ENCODE measurements around the gene EPB41L4A.
"Not testable (repeated sequence)": the region's sequence is repeated elsewhere in the genome, so short reads cannot be mapped to it uniquely, and the experiment has no call there.

Gene EPB41L4A

DNA sequence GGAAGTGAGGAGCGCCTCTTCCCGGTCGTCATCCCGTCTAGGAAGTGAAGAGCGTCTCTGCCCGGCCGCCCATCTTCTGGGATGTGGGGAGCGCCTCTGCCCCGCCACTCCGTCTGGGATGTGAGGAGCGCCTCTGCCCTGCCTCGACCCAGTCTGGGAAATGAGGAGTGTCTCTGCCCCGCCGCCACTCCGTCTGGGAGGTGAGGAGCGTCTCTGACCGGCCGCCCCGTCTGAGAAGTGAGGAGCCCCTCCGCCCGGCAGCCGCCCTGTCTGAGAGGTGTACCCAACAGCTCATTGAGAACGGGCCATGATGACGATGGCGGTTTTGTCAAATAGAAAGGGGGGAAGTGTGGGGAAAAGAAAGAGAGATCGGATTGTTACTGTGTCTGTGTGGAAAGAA is 58.3 kb downstream of the EPB41L4A start:
- H3K4me3 ChIP-seq (ENCODE audit: low read depth, low read length); DNase-seq (ENCODE audit: low read depth): not testable (repeated sequence)

DNA sequence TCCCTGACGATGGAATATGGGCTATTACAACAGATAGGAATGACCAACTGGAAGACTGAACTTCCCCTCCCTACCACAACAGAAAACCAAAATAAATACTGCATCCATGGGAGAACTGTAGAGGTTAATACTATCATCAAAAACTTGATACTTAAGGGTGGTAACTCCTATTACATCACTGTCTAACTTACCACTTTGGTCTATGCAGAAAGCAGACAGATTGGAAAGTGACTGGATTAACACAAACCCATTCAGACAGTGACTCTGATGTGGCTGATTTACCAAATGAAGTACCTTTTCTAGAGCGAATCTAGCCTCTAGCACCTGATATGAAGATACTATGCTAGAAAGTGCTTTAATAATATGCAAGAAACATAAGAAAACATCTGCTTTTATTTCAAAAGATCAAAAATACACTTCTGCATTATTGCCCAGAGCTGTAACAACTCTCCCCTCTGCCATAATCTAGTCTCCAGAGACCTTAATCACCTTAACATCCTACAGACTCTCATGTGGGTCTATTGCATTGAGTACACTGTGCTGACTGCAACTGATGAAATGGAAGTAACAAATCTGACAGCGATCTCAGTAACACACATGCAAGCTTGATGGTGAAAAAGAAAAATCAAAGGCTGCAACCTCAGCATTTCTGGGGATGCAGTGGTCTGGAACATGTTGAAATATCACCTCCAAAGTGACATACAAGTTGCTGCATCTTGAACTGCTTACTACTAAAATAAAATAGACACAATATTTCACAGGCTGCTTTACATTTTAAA is 62.7 kb downstream of the EPB41L4A start:
- no peak overlapping the region for H3K4me3 ChIP-seq (ENCODE audit: low read depth, low read length)

DNA sequence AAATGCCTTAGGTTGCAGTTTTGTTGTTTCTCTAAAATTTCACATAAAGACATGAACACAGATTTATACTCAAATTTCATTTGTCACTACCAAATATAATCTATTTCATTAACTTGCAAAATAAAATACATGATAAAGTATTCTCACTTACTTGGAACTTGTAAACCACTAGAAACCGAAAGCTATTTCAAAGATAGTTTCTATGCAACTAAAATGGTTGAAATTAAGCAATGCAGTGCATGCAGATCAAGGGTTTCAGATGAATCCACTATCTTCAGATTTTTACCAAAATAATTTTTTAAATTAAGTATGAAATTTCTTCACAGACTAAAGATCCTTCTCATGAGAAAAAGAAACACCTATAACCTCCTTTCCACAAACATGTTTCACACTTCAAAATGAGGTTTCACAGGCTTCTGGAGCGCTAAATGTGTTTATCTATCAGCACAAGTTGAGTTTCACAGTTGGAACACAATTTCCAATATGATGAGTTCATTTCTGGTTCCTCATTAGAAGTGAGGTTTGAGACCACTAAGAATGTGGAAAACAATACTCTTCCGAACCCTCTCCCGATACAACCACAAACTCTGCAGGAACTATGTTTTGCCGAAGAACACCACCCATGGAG is 63.9 kb downstream of the EPB41L4A start:
- no peak for DNase-seq (ENCODE audit: low read depth)
- H3K4me3 ChIP-seq (ENCODE audit: low read depth, low read length) = no peak overlapping the region

More for the DNA sequence above, 62.7 kb downstream of the EPB41L4A start:
- DNase-seq (ENCODE audit: low read depth) = no peak

DNA sequence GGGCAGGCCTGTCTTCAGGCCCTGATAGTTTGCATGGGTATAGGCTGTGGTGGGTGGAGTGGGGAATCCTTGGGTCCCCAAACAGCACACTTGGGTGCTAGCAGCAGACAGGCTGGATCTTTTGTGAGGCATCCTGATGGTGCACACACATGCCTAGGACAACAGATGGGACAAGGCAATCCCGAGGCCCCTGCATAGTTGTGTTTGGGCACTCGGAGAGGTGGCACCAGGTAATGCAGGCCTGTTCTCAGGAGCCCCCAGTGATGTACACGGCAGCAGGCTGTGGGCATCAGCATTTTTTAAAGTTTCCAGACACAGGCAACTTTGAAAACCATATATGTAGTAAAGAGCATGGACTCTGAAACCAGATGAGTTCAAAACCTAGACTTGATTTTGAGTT is 65.4 kb downstream of the EPB41L4A start:
- no peak for DNase-seq (ENCODE audit: low read depth)
- H3K4me3 ChIP-seq (ENCODE audit: low read depth, low read length) = no peak overlapping the region

DNA sequence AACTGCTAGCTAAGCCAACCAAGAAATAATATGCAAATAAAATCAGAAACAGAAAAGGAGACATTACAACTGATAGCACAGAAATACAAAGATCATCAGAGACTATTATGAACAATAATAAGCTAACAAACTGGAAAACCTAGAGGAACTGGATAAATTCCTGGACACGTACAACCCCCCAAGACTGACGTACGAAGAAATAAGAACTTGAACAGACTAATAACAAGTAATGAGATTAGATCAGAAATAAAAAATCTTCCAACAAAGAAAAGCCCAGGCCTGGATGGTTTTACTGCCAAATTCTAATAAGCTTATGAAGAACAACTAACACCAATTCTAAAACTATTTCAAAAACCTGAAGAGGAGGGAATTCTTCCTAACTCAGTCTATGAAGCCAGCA is 67.9 kb downstream of the EPB41L4A start:
- no peak for DNase-seq (ENCODE audit: low read depth)

DNA sequence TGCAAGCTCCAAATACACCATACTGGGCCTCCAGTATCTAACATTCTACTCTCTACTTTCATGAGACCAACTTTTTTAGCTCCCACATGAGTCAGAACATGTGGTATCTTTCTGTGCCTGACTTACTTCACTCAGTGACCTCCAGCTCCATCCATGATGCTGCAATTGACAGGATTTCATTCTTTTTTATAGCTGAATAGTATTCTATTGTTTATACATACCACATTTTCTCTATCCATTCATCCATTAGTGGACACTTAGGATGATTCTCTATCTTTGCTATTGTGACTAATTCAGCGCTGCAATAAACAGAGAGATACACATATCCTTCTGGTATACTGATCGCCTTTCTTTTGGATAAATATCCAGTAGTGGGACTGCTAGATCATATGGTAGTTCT is 68.5 kb downstream of the EPB41L4A start:
- H3K4me3 ChIP-seq (ENCODE audit: low read depth, low read length) = no peak overlapping the region
- DNase-seq (ENCODE audit: low read depth) = no peak

More for the DNA sequence above, 67.9 kb downstream of the EPB41L4A start:
- H3K4me3 ChIP-seq (ENCODE audit: low read depth, low read length) = no peak overlapping the region

DNA sequence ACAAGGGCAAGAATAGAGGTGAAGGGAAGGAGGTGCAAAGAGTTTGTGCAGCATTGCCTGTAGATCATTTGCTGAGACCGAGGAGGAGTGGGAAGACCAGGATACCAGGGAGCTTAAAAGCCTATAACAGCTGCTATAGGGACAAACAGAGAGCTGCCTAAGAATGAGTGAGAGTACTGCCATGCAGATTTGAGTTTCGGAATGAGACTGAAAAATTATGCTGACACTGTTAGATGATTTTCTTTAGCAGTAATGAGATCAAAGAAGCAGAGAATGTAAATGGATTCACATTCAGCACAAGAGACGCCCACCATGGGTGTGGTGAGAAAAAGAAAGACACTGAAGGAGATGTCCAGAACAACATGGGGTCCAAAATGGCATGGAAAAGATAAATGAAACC is 69.7 kb downstream of the EPB41L4A start:
- no peak overlapping the region for H3K4me3 ChIP-seq (ENCODE audit: low read depth, low read length)
- no peak for DNase-seq (ENCODE audit: low read depth)

DNA sequence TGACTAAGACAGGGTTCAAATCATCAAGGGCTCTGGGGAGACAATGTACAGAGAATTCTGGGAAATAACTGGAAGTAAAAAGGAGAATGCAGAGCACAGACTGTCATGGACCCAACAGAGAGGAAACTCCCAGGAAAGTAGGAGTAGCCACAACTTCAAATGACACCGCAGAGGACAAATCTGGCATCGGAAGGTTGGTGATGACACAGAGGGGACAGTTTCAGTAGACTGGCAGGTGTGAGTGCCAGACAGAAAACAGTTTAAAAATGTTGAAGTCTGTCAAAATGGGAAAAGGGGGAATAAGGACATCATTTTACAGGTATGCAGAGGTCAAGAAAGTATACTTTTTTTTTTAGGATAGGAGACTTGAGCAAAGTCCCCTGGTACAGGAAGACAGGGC is 70.2 kb downstream of the EPB41L4A start:
- no peak for DNase-seq (ENCODE audit: low read depth)
- no peak overlapping the region for H3K4me3 ChIP-seq (ENCODE audit: low read depth, low read length)

DNA sequence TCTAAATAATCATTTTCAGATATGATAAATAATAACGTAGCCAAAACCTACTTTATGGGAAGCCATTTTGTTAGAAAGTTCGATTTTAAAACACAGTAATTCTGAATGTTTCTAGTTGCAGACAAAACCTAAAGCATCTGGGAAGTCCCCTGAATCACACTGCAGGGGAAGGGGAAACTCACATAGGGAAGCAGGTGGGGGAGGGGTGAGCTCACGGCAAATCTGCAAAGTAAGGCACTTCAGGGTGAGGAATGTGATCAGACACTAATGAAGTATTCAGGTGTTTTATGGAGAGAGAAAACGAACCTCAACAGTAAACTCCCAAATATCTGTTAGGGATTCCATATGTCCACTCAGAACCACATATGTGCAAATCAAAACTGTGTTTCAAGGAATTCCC is 70.7 kb downstream of the EPB41L4A start:
- no peak for DNase-seq (ENCODE audit: low read depth)
- no peak overlapping the region for H3K4me3 ChIP-seq (ENCODE audit: low read depth, low read length)

DNA sequence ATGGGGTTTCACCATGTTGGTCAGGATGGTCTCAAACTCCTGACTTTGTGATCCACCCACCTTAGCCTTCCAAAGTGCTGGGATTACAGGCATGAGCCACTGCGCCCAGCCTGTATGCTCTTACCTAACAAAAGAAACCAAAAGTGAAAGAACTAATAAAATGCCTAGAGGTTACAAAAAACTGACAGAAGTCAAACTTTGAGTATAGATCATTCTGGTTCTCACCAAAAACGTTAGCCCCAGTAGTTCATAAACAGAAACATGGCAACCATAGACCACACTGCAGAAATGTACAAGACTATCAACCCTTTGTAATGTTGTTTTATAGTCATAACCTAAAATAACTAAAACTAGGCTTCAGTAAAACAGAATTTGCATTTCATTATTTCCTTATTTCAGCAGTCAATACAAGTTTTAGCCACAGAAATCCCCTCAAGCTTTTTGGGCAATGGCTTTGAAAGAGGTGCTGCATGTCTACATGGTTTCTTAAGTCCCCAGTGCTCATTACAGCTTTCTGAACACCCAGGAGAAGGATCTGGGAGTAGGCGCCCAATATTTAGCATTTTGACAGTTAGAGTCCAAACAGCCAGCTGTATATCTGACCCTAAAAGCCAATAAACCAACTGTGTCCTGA is 72.5 kb downstream of the EPB41L4A start:
- no peak for DNase-seq (ENCODE audit: low read depth)
- no peak overlapping the region for H3K4me3 ChIP-seq (ENCODE audit: low read depth, low read length)

DNA sequence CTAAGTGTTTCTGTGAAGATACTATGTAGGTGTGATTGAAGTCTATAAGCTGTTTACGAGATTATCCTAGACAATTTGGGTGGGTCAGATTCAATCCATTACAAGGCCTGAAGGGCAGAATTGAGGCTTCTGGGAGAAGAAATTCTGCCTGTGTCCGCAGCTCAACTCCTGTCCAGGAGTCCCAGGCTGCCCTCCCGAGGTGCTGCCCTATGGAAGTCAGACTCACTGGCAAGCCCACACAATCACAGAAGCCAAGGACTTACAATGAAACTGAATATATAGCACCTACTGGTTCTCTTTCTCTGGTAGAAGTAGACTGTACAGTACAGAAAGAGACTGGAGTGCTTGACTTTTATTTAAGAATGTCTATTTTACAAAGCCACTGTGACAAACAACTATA is 74.5 kb downstream of the EPB41L4A start:
- H3K4me3 ChIP-seq (ENCODE audit: low read depth, low read length) = no peak overlapping the region
- DNase-seq (ENCODE audit: low read depth) = no peak

DNA sequence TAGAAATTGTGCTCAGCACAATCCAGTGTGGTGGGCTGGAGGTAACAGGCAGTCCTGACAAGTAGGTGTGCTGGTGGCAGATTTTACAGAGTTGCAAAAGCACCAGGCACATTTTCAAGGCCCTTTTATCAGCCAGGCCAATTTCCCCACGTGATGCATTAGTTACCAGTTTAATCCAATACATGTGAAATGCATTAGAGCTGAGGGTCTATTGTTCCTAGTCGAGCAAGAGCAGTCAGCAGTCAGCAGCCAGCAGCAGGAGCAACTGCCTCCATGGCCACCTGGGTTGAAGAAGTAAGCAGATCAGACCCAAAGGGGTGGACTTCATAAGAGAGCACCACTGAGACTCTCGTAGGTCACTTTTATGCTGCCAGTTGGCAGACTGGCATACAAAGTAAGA is 76.7 kb downstream of the EPB41L4A start:
- DNase-seq (ENCODE audit: low read depth) = no peak
- H3K4me3 ChIP-seq (ENCODE audit: low read depth, low read length) = no peak overlapping the region

DNA sequence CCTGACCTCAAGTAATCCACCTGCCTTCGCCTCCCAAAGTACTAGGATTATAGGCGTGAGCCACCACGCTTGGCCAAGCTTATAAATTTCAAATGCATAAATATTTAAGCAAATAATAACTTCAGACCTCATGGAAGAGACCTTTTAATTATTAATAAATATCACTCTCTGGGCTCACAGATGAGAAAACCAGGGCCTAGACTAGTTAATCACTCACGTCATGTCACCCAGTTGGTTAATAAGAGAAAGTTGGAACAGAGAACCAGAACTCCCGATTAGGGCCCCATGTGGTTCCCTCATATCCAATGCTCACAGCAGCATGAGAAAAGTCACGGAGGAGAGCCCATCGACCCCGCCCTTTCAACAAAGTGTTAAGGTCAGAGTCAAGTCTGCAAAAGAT is 79.3 kb downstream of the EPB41L4A start:
- DNase-seq (ENCODE audit: low read depth) = no peak
- no peak overlapping the region for H3K4me3 ChIP-seq (ENCODE audit: low read depth, low read length)

DNA sequence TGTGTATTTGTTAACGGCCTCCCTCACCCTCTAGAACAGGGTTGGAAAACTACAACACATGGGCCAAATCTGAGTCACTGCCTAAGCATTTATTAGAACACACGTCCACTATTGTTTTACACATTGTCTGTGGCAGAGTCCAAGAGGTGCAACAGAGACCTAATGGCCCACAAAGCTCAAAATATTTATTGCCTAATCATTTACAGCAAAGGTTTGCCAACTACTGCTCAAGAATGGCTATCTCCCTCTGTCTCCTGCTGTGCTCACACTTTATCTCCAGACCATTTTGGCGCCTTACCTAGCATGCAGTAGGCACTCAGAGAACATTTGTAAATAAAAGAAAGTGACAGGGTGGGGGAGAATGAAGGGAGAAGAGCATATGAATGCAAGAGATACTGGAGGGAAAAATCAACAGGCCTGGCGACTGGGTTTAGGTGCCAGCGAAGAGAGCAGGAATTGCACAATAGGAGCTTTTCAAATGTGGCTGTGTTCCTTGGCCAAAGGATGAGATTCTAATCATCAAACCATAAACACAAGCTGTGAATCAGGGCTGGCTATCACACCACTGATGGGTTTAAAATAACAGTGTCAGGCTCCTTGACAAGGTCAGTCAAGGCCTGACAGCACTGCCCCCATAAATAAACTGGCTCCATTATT is 80.3 kb downstream of the EPB41L4A start:
- no peak overlapping the region for H3K4me3 ChIP-seq (ENCODE audit: low read depth, low read length)
- no peak for DNase-seq (ENCODE audit: low read depth)

DNA sequence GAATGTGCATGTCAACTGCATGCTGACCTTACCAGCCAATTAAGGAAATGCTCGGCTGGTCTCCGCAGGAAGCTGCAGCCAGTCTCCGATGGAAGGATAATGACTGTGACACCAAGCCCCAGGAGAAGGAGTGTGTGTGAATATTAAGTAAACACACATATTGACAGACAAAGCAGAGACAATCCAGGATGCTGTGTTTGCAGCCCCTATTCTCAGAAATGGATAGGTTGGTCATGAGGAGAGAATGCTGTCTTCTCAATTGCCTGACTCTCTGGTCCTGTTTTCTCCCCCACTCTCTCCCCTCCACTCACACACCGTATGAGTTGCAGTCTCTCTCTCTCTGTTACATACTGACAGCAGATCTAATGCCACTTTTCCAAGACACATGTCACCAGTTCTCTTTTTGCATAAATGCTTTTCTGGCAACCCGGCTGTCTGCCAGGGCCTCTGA is 85.7 kb downstream of the EPB41L4A start:
- DNase-seq (ENCODE audit: low read depth) = no peak
- H3K4me3 ChIP-seq (ENCODE audit: low read depth, low read length) = no peak overlapping the region

DNA sequence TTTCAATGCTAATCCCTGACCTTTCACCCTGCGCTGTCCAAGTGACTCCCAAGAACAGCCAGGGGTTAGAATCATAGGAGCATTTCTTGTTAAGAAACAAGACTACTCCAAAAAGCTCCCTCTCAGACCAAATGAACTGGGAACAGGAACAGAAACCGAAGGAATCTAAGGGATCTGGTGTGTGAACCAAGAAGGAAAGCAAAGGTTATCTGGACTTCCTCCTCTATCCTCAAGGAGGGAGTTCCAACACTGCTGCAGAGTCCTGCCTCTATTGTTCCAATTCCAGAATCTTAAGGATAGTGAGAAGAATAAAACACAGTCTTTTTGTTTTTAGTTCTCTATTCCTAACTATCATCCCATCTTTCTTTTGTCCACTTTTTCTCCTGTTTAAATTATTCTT is 87.2 kb downstream of the EPB41L4A start:
- no peak overlapping the region for H3K4me3 ChIP-seq (ENCODE audit: low read depth, low read length)
- no peak for DNase-seq (ENCODE audit: low read depth)

DNA sequence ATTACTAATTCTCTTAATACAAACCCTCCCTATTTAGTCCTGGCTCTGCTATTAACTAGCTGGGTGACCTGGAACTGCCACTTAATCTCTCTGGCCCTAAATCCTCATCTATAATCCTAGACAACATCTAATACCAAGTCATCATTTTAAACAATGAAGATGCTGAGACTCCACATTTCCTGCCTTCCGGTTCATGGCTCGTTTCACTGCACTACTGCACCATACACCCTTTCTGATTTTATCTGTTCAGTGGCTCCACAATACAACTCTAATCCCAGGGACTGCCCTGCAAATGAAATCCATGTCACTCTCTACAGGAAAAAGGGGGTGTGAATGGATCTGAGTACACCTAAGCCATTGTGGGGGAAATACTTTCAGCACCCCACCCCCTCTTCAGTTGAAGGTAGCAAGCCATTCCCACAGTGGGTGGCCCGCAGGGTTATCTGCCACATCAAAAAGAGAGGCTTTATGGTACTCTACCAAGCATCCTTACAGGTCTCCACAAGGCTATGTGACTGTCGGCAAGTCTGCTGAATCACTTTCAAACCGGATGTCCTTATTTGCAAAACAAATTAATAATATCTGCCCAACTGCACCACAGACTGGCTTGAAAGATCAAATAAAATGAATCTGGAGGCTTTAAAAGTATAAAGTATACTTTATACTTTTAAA is 89.5 kb downstream of the EPB41L4A start:
- no peak for DNase-seq (ENCODE audit: low read depth)
- H3K4me3 ChIP-seq (ENCODE audit: low read depth, low read length) = no peak overlapping the region

DNA sequence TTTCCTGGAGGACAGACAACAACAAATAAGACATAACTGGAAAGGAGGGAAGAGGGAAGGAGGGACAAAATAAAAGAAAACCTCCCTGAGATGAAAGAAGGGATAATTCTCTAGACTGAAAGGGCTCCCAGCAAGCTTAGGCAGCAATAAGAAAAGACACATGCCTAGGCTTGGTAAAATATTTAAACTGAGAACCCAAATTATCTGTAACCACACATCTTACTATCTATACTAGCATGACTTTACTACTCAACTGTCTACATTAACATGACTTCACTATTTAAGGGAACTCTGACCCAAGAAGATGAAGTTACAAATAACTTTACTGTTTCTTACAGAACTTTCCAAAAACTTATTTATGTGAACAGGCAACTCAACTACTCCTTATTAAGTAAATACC is 95.9 kb downstream of the EPB41L4A start:
- DNase-seq (ENCODE audit: low read depth) = no peak
- H3K4me3 ChIP-seq (ENCODE audit: low read depth, low read length) = no peak overlapping the region

DNA sequence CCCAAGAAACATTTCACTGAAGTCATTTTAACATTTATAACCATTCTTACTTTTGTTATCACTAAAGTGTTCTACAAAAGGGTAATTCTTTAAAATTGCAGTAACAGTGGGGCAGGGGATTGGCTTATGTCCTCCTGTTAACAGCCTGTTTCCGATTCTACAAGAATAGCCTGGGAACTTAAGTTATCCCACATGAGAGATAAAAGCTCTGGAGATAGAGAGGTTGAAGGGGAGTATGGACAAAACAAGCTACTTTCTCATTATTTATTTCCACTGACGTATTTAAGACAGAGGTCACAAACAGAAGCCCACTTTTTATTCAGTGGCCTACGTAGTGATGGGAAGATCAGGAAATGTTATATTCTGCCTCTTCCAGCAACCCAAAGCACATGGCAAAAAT is 98.7 kb downstream of the EPB41L4A start:
- no peak overlapping the region for H3K4me3 ChIP-seq (ENCODE audit: low read depth, low read length)
- no peak for DNase-seq (ENCODE audit: low read depth)

DNA sequence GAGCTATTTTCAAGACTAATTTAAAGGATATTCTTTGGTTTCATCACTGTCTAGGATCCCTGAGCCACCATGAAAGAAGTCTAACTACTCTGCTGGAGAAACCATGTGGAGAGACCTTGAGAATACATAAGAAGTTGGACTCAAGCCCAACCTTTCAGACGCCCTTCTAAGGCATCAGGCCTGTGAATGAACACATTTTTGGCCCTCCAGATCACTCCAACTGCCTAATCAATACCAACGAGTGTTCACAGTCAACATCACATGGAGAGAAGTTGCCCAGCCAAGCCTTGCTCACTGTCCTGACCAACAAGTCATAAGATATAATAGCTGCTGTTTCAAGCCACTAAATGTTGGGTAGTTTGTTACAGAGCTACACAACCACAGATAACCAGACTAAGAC is 100.7 kb downstream of the EPB41L4A start:
- H3K4me3 ChIP-seq (ENCODE audit: low read depth, low read length) = no peak overlapping the region
- no peak for DNase-seq (ENCODE audit: low read depth)

All from skeletal muscle cell (primary cell).